Coronary artery (tissue), 2 donors: ENCODE results near the gene SASH3.

ENCODE experiments used
- DNase-seq: peaks from one replicate; pipeline ENCODE4 v3.0.0-alpha.2; 2017; ENCODE audit warnings: low spot score
- H3K27ac ChIP-seq, 2 donors: fragments of 200-600 bp; sonication (generic); one replicate each; pipeline ENCODE4 v1.5.1; 2016 to 2019
- H3K4me3 ChIP-seq: fragments of 200-600 bp; sonication (generic); 2 replicates; pipeline ENCODE4 v1.5.1; 2016; ENCODE audit warnings: mild to moderate bottlenecking, moderate library complexity
- TF ChIP-seq, protein P1 (sequence below): fragments of 200-600 bp; sonication (generic); IDR thresholded peaks from one replicate; pipeline ENCODE4 v1.5.1; 2019; ENCODE audit warnings: antibody characterized with exemption

Gene SASH3

DNA sequence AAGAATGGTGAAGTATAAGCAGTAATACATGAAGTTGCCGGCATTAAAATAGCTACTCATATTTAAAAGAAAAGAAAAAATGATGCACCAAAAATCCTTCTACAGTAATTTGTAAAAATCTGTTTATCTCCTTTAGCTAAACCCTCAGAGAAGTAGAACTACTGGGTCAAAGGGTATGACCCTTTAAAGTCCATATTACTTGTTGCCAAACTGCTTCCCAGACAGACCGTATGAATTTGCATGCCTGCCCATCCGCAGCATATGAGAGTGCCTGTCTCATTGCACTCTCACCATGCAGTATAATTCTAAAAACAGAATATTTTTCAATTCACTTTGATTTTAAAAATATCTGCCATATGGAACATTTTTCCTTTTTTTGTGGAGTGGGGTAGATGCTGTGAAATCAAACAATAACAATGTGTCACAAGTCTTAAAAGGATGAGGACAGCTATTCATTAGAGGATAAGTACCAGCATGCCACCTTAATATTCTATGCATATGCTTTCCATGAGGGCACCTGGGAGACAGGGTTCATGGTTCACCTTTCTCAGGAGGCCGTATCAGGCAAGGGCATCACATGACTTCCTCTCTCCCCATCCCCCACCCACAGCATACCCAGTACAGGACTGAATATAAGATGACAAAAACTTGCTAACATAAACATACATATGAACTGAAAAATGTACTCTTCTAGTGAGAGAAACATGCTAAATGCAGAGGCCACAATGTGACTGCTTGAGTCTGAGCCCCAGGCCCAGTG, 46.2 kb downstream of the SASH3 start:
- H3K27ac ChIP-seq = no peak overlapping the region
- DNase-seq = no peak
- TF ChIP-seq, protein P1, sequence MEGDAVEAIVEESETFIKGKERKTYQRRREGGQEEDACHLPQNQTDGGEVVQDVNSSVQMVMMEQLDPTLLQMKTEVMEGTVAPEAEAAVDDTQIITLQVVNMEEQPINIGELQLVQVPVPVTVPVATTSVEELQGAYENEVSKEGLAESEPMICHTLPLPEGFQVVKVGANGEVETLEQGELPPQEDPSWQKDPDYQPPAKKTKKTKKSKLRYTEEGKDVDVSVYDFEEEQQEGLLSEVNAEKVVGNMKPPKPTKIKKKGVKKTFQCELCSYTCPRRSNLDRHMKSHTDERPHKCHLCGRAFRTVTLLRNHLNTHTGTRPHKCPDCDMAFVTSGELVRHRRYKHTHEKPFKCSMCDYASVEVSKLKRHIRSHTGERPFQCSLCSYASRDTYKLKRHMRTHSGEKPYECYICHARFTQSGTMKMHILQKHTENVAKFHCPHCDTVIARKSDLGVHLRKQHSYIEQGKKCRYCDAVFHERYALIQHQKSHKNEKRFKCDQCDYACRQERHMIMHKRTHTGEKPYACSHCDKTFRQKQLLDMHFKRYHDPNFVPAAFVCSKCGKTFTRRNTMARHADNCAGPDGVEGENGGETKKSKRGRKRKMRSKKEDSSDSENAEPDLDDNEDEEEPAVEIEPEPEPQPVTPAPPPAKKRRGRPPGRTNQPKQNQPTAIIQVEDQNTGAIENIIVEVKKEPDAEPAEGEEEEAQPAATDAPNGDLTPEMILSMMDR = no peak
- H3K4me3 ChIP-seq = no peak overlapping the region

DNA sequence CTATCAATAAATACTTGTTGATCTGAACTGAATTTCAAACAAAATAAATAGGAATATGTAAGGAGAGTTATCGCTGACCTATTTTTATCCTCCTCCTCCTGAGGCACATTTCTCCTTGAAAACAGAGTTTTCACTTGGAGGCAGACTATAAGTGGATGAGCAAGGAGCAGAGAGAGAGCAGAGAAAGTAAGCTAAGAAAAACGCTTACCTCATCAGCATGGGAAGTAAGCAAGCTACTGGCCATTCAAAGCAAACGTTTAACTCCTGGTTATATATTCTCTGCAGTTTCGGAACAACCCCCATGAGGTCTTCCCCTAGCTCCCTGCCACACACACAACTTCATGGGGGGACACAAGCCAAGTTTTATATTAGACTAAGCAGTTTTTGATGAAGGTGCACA, 50.7 kb downstream of the SASH3 start:
- Histone ChIP-seq H3K27ac (no peak overlapping the region), H3K4me3 (no peak overlapping the region)
- TF ChIP-seq, protein P1 = no peak
- DNase-seq = no peak

DNA sequence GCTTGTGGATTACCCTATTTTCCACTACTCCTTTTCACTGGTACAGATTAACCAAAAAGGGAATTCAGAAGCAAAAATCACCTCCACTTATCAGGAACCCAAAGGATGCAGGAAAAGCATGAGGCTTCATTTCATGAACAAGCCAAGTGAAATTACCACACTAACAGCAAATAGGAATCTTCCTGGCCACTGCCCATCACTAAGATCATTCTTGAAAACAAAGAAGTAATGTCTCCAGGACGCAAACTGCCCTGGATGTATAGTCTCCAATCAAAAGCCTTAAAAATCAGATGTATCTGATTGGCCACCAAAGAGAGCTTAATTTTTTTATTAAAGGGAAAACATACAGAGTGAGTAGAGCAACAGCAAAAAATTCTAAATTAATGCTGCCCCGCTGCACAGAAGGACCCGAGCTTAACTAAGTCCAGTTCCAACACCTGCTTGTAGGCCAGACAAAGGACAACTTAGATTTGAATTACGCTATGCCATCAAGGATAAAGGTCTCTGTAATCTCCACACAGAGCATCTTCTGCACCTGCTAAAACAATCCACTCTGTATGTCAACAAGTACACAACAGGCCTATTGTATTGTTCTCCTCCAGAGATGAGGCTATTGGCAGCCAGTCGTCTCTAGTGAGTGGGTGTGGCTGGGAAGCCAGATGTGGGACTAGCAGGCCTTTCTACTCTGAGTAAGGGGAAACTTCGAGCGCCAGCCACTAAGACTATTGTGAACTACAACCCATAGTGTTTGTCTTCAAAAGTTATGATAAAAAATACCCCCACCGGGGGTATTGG, 51.5 kb downstream of the SASH3 start:
- Histone ChIP-seq H3K4me3 (no peak overlapping the region), H3K27ac (no peak overlapping the region)
- no peak for DNase-seq
- TF ChIP-seq, protein P1 = no peak

DNA sequence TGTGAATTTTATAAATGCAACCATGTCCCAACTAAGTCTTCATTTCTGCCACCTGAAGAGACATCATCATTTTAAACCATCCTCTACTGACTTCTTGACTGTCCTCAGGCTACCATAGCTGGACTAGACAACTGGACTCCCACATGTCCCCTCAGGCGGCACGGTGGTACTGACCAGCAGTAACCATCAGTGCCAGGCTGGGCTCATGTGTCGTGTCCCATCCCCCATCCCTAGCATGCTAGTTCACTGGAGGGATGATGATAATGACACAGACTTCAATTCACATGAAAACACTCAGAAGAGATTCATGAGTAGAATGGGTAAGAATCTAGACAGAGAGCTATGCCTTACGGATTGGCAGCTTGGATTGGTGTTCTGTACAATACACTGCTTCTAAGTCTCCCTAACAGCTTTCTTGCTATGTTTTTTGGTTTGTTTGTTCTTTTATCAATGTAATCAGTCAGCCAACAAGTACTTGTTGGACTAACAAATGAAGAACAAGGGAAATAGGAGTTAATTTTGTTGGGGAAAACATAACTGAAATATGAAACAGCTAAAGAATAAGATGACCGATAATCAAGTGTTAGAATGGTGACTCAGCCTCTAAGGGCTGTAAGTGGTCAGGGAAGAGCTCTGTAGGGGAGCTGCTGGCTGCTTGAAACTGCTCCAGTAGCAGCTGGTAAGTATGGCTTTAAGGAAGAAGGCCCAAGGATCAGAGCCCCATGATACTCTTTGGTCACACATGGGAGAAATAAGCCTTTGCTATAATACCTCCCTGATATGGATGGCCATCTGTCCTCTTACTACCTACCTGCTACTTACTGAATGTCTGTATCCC, 53.6 kb downstream of the SASH3 start:
- Histone ChIP-seq H3K4me3 (no peak overlapping the region), H3K27ac (no peak overlapping the region)
- TF ChIP-seq, protein P1 = no peak
- DNase-seq = no peak

DNA sequence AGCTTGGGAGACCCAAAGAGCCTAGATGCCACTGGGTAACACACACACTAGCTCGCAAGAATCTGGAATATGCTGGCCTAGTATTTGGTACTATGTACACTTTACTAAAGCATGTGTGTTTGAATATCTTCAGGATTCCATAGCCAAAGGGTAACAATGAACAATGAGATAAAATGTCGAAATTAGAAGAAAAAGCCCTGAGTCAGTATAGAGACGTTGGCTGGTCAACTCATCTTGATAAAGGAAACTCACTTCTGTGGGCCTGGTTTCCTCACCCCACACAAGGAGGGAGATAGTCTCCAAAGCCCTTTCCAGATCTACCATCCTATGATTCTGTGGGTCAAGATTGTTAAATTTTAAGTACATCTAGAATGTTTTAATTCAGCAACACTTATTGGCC, 57.1 kb downstream of the SASH3 start:
- no peak overlapping the region for H3K27ac ChIP-seq
- DNase-seq = no peak
- no peak overlapping the region for H3K4me3 ChIP-seq
- TF ChIP-seq, protein P1 = no peak

DNA sequence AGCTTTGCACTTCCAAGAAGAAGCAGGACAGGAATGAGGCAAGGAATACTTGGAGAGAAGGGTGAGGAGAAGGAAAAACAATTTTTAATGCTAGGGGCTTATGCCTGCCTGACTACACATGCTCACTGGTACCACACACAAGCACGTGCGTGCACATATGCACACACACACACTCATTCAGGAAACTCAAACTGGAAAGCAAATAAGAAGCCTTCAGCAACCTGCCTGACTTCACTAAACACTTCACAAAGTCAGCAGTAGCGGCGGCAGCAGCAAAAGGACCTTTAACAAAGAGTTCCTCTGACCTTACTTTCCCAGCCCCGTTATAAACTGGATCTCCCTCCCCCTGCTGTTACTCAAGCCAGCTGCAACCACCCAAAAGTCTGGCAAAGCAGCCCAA, 60.6 kb downstream of the SASH3 start:
- Histone ChIP-seq H3K4me3 (no peak overlapping the region), H3K27ac (no peak overlapping the region)
- TF ChIP-seq, protein P1 = no peak
- DNase-seq = no peak
